SU-DHL-6 (cell line): Measurements from ENCODE around the gene SNX25.
"Not testable (repeated sequence)": the region's sequence is repeated elsewhere in the genome, so short reads cannot be mapped to it uniquely, and the experiment has no call there.

Source experiments
- H2AFZ ChIP-seq: fragments of 200-600 bp; sonication (generic); 2 replicates; pipeline ENCODE4 v1.6.1; 2014; ENCODE audit warnings: low read depth, mild to moderate bottlenecking, moderate library complexity, mixed read lengths, antibody characterized with exemption, low read length; ENCODE audit not compliant: severe bottlenecking
- H3F3A ChIP-seq: fragments of 200-600 bp; shearing (Covaris generic); 2 replicates; pipeline ENCODE4 v1.6.0; 2016; ENCODE audit warnings: antibody characterized with exemption, mild to moderate bottlenecking; ENCODE audit not compliant: insufficient read depth
- H3K27ac ChIP-seq: fragments of 200-600 bp; sonication (generic); 2 replicates; pipeline ENCODE4 v1.5.1; 2016; ENCODE audit warnings: low read depth, mild to moderate bottlenecking, low read length, moderate library complexity, mixed read lengths
- H3K27me3 ChIP-seq: fragments of 200-600 bp; sonication (generic), shearing (Covaris generic); 2 replicates; pipeline ENCODE4 v1.6.0; 2014; ENCODE audit warnings: mild to moderate bottlenecking, low read length
- H3K36me3 ChIP-seq: fragments of 200-600 bp; sonication (generic); 2 replicates; pipeline ENCODE4 v1.6.1; 2014; ENCODE audit warnings: mild to moderate bottlenecking, low read length, mixed read lengths
- H3K4me2 ChIP-seq: fragments of 300-600, 200-600 bp; shearing (Covaris generic), sonication (generic); 2 replicates; pipeline ENCODE4 v1.6.0; 2014; ENCODE audit warnings: low read length, low read depth, mild to moderate bottlenecking; ENCODE audit not compliant: poor library complexity, severe bottlenecking
- H3K4me3 ChIP-seq: fragments of 200-600 bp; sonication (generic); 2 replicates; pipeline ENCODE4 v1.5.1; 2014; ENCODE audit warnings: antibody characterized with exemption, low read length, mild to moderate bottlenecking, mixed read lengths; ENCODE audit not compliant: insufficient read depth, poor library complexity, severe bottlenecking
- H3K79me2 ChIP-seq: fragments of 200-600 bp; sonication (generic); 2 replicates; pipeline ENCODE4 v1.6.1; 2014; ENCODE audit warnings: mild to moderate bottlenecking, low read length, moderate library complexity; ENCODE audit not compliant: insufficient read depth
- H3K9ac ChIP-seq: fragments of 200-600 bp; sonication (generic); 2 replicates; pipeline ENCODE4 v1.7.0; 2014; ENCODE audit warnings: mild to moderate bottlenecking, low read length
- H3K9me2 ChIP-seq: fragments of 200-600 bp; sonication (generic); replicated peaks from 2 replicates; pipeline ENCODE4 v1.6.1; 2014; ENCODE audit warnings: low read length; ENCODE audit not compliant: insufficient read depth
- H3K9me3 ChIP-seq: fragments of 200-600 bp; sonication (generic); 2 replicates; pipeline ENCODE4 v1.6.1; 2014; ENCODE audit warnings: low read length, mixed read lengths; ENCODE audit not compliant: insufficient read depth
- H4K20me1 ChIP-seq: fragments of 200-600 bp; sonication (generic); 2 replicates; pipeline ENCODE4 v1.6.1; 2014; ENCODE audit warnings: low read depth, mild to moderate bottlenecking, antibody characterized with exemption, low read length, moderate library complexity, mixed read lengths
- CTCF ChIP-seq: fragments of 200-600 bp; sonication (generic); IDR thresholded peaks from one replicate; pipeline ENCODE4 v1.5.1; 2017; ENCODE audit warnings: antibody characterized with exemption, mild to moderate bottlenecking, low read length, moderate library complexity; ENCODE audit not compliant: insufficient read depth, poor library complexity, severe bottlenecking
- EZH2phosphoT487 ChIP-seq: fragments of 200-600 bp; sonication (generic), shearing (Covaris generic); conservative IDR thresholded peaks from 2 replicates; pipeline ENCODE4 v1.6.1; 2018; ENCODE audit warnings: mild to moderate bottlenecking, antibody characterized with exemption, low read length, moderate library complexity, mixed read lengths

The SNX25 gene

GRCh38 chr4:185256446-185256845, 47.0 kb downstream of the SNX25 start:
- H3K79me2 ChIP-seq, result 0 out of 2 replicates have a peak, but pooled peaks cover 4% of the 10 kb centered on the region
- no peak overlapping the region for H3K4me3 ChIP-seq
- H3K27ac ChIP-seq, result no peak overlapping the region; the same call in 1 of the 2 replicates
- no peaks in the 10 kb centered on the region for H3K27me3 ChIP-seq
- no peaks in the 10 kb centered on the region for H4K20me1 ChIP-seq
- H3F3A ChIP-seq, result no peaks in the 10 kb centered on the region
- H2AFZ ChIP-seq, result no peak overlapping the region
- TF ChIP-seq EZH2phosphoT487, result no peak
- no peak for TF ChIP-seq CTCF
- H3K9ac ChIP-seq, result no peak overlapping the region
- H3K9me3 ChIP-seq, result no peaks in the 10 kb centered on the region
- H3K36me3 ChIP-seq, result peaks cover 3% of the 10 kb centered on the region; the same call in 1 of the 2 replicates
- no peaks in the 10 kb centered on the region for H3K9me2 ChIP-seq
- H3K4me2 ChIP-seq, result peak overlapping the region; percentile 39

DNA sequence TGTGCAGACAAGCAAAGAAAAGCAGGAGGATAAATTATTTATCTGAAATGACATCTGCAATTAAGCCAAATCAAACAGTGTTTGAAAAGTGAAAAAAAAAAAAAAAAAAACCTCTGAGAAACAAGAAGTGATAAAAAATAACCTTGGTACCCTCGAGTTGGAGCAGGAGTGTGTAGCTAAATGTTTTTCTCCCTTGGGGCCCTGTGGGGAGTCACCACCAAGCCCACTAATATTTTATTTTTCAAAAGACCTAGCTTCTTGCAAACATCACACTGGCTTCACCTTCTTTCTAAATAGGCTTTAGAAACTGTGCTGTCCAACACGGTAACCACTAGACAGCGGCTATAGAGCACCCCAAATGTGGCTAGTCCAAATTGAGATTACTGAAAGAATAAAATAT, 47.7 kb downstream of the SNX25 start:
- Histone ChIP-seq H3K4me2 (peak overlapping the region; percentile 35), H3K9ac (no peak overlapping the region), H3F3A (no peaks in the 10 kb centered on the region), H2AFZ (no peak overlapping the region), H3K9me3 (no peaks in the 10 kb centered on the region), H3K9me2 (no peaks in the 10 kb centered on the region), H3K27ac (peak overlapping the region; percentile 52), H3K4me3 (no peak overlapping the region), H3K36me3 (peaks cover 3% of the 10 kb centered on the region; the same call in 1 of the 2 replicates), H3K79me2 (0 out of 2 replicates have a peak, but pooled peaks cover 4% of the 10 kb centered on the region), H3K27me3 (no peaks in the 10 kb centered on the region), H4K20me1 (no peaks in the 10 kb centered on the region)
- TF ChIP-seq CTCF, result no peak

DNA sequence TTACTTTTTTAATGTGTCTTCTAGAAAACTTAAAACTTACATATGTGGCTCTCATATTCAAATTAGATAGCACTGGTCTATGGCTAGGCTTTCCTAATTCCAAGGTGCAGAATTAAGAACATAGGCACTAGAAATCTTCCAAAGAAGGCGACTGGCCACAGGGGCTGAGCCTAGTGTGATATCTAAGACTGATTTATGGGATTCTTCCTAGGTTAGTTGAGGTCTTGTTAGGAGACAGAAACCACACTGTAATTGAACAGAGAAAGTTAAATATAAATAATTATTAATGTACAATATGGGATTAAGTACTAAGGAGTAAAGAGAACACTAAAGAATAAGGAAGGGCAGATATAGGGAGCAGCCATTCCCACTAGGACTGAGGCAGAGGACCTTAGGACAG, 48.3 kb downstream of the SNX25 start:
- peak overlapping the region; percentile 35 for H3K4me2 ChIP-seq
- TF ChIP-seq CTCF (no peak), EZH2phosphoT487 (no peak)
- 0 out of 2 replicates have a peak, but pooled peaks cover 4% of the 10 kb centered on the region for H3K79me2 ChIP-seq

GRCh38 chr4:185258741-185259140, 49.3 kb downstream of the SNX25 start:
- not testable (repeated sequence) for H3K79me2 ChIP-seq, H3F3A ChIP-seq
- peak overlapping the region; percentile 43 for H3K4me2 ChIP-seq

More for the DNA sequence above, 48.3 kb downstream of the SNX25 start:
- Histone ChIP-seq H3K9me2 (no peaks in the 10 kb centered on the region), H3K9me3 (no peaks in the 10 kb centered on the region), H4K20me1 (no peaks in the 10 kb centered on the region), H3K4me3 (no peak overlapping the region), H3K27ac (peak overlapping the region; percentile 52; the same call in 1 of the 2 replicates), H3K27me3 (no peaks in the 10 kb centered on the region), H2AFZ (no peak overlapping the region), H3K9ac (no peak overlapping the region), H3F3A (no peaks in the 10 kb centered on the region), H3K36me3 (peaks cover 3% of the 10 kb centered on the region; the same call in 1 of the 2 replicates)

More at GRCh38 chr4:185258741-185259140, 49.3 kb downstream of the SNX25 start:
- H3K4me3 ChIP-seq, H3K36me3 ChIP-seq, H3K9me3 ChIP-seq, H3K9me2 ChIP-seq, H3K27me3 ChIP-seq, H2AFZ ChIP-seq, H3K9ac ChIP-seq, H4K20me1 ChIP-seq: not testable (repeated sequence)
- H3K27ac ChIP-seq, result peak overlapping the region; percentile 52; the same call in 1 of the 2 replicates
